ENCODE results near the gene FOXJ3. TPM values are rescaled to one million over a fixed set of nuclear protein-coding genes. Genes with fewer than 3 reads are reported as not detected.

The FOXJ3 gene
- total and polyA plus RNA-seq, 2 of the 13 experiments (the other 11 are each of a cell fraction or from before 2014, with no cell fraction given): 16.6 to 48.5 TPM

DNA sequence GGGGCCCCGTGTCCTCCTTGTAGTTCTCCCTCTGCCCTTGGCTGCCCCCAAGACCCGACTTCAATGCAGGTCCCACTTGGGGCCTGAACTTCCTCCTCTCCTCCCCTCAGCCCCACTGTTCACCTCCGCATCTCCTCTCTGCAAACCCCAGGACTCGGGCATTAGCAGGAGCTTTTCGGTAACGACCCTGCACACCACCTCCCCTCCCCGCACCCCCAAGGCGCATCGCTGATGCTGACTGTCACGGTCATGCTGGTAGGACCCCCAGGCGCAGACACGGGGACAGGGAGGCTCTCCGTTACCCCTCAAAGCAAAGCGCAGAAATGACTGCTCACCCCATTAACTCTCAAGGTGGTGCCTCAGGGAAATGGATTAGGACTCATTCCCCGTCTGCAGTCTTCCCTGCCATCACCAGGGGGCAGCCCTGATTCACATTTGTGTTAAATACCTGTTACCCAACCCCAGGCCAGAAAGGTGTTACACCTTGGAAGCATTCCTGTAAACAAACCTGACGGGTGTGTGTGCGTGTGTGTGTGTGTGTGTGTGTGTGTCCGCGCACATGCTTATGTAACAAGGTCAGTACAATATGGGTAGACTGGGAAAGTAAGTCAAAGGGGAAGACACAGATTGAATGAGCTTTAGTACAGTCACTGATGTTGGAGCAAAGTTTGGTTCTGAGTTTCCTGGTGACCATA is 188.3 kb downstream of the FOXJ3 start (continued):
- TF ChIP-seq POGZ (CRISPR knock-in tag; IDR thresholded peaks at IDR 0.05) (no peak), KDM5B (CRISPR knock-in tag; IDR thresholded peaks at IDR 0.05; ENCODE audit: borderline replicate concordance) (no peak), ZNF501 (CRISPR knock-in tag; IDR thresholded peaks at IDR 0.05) (0 out of 2 replicates have a peak, but pooled peaks have one; percentile 28), CEBPZ (IDR thresholded peaks at IDR 0.05; ENCODE audit: low read length) (no peak), TCF7L2 (IDR thresholded peaks at IDR 0.05; ENCODE audit: low read depth, low read length) (no peak), TBX3 (IDR thresholded peaks at IDR 0.05; ENCODE audit: borderline replicate concordance) (peak; percentile 58; the same call in 1 of the 2 replicates), CENPX (CRISPR knock-in tag; IDR thresholded peaks at IDR 0.05) (no peak), CBX1 (IDR thresholded peaks at IDR 0.05; ENCODE audit: low read depth) (no peak), ZBTB1 (CRISPR knock-in tag; IDR thresholded peaks at IDR 0.05; ENCODE audit: borderline replicate concordance) (no peak), ZNF557 (CRISPR knock-in tag; IDR thresholded peaks at IDR 0.05) (no peak), IKZF4 (CRISPR knock-in tag; IDR thresholded peaks at IDR 0.05; ENCODE audit: borderline replicate concordance, low read depth, not compliant biosample characterization) (peak; percentile 31), IRF2 (CRISPR knock-in tag; IDR thresholded peaks at IDR 0.05) (0 out of 2 replicates have a peak, but pooled peaks have one; percentile 17), SP5 (CRISPR knock-in tag; IDR thresholded peaks at IDR 0.05; ENCODE audit: borderline replicate concordance, low read depth) (no peak), CEBPG (CRISPR knock-in tag; IDR thresholded peaks at IDR 0.05) (peak; percentile 78), NR0B2 (CRISPR knock-in tag; IDR thresholded peaks at IDR 0.05) (no peak), HMGA1 (CRISPR knock-in tag; conservative IDR thresholded peaks at IDR 0.05) (no peak), TBL1XR1 (IDR thresholded peaks at IDR 0.05; ENCODE audit: borderline replicate concordance, low read length, partially characterized antibody) (peak; percentile 28)
- TF ChIP-seq, protein P1, sequence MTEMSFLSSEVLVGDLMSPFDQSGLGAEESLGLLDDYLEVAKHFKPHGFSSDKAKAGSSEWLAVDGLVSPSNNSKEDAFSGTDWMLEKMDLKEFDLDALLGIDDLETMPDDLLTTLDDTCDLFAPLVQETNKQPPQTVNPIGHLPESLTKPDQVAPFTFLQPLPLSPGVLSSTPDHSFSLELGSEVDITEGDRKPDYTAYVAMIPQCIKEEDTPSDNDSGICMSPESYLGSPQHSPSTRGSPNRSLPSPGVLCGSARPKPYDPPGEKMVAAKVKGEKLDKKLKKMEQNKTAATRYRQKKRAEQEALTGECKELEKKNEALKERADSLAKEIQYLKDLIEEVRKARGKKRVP (CRISPR knock-in tag; IDR thresholded peaks at IDR 0.05): peak in 1 of 2 experiments; percentile 50; a peak in 1 of 4 replicates
- TF ChIP-seq, protein P2, sequence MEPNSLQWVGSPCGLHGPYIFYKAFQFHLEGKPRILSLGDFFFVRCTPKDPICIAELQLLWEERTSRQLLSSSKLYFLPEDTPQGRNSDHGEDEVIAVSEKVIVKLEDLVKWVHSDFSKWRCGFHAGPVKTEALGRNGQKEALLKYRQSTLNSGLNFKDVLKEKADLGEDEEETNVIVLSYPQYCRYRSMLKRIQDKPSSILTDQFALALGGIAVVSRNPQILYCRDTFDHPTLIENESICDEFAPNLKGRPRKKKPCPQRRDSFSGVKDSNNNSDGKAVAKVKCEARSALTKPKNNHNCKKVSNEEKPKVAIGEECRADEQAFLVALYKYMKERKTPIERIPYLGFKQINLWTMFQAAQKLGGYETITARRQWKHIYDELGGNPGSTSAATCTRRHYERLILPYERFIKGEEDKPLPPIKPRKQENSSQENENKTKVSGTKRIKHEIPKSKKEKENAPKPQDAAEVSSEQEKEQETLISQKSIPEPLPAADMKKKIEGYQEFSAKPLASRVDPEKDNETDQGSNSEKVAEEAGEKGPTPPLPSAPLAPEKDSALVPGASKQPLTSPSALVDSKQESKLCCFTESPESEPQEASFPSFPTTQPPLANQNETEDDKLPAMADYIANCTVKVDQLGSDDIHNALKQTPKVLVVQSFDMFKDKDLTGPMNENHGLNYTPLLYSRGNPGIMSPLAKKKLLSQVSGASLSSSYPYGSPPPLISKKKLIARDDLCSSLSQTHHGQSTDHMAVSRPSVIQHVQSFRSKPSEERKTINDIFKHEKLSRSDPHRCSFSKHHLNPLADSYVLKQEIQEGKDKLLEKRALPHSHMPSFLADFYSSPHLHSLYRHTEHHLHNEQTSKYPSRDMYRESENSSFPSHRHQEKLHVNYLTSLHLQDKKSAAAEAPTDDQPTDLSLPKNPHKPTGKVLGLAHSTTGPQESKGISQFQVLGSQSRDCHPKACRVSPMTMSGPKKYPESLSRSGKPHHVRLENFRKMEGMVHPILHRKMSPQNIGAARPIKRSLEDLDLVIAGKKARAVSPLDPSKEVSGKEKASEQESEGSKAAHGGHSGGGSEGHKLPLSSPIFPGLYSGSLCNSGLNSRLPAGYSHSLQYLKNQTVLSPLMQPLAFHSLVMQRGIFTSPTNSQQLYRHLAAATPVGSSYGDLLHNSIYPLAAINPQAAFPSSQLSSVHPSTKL (CRISPR knock-in tag; IDR thresholded peaks at IDR 0.05): 0 out of 2 replicates have a peak, but pooled peaks have one; percentile 22
